Measurements from ENCODE around the gene KRTAP10-5. TPM values are rescaled to one million over a fixed set of nuclear protein-coding genes. Genes with fewer than 3 reads are reported as not detected.
A peak's percentile ranks its signal among the peaks of the same experiment; 100 is the strongest.
"Not testable (repeated sequence)": the region's sequence is repeated elsewhere in the genome, so short reads cannot be mapped to it uniquely, and the experiment has no call there.

KRTAP10-5 gene
- total RNA-seq, 2 experiments from 2014 or later: not detected

DNA sequence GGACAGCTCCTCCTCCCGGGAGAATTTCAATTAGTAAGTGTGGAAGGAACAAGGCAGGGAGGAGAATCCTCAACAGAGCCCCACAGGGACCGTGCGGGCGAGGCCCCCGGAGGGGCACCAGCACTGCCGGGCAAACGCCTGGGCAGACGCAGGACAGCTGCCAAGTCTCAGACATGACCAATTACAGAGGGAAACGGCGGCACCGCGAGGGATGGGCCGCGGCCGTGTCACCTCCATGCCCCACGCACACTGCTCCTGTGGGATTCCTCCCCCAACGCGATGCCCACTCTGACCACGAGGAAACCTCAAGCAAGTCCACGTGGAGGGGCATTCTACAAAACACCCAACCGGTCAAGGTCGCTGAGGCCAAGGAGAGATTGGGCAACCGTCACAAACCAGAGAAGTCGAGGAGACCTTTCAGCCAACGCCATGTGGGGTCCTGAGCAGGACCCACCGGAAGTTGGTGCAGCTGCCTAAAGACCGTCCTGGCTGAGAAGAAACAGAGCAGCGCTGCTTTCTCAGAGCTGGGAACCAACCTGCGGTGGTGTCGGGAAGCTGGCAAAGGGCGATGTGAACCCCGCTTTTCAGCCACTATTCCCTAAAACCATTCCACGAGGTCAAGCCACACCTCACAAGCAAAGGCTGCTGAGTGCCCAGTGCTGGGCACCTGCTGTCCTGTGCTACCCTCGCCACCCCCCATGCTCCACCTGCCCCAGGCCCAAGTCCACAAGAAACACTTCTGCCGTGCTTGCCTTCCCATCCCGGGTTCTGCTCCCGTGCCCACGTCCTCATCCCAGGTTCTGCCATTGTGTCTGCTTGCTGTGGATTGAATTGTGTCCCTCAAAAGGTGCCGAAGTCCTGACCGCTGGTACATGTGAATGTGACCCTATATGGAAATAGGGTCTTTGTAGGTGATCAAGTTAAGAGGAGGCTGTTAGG lies 8.3 kb downstream of the KRTAP10-5 start:
- Mint-ChIP-seq H3K4me3 (no peak overlapping the region), H3K36me3 (ENCODE audit: low read depth) (no peaks in the 10 kb centered on the region), H3K4me1 (ENCODE audit: low read depth) (no peaks in the 10 kb centered on the region), H3K27me3 (ENCODE audit: low read depth) (no peaks in the 10 kb centered on the region), H3K9me3 (peaks cover 7% of the 10 kb centered on the region), H3K27ac (no peak overlapping the region)
- intact Hi-C loops (cut with micrococcal nuclease): no loop called here
- no peak for DNase-seq
- CTCF ChIA-PET: no interaction called here

DNA sequence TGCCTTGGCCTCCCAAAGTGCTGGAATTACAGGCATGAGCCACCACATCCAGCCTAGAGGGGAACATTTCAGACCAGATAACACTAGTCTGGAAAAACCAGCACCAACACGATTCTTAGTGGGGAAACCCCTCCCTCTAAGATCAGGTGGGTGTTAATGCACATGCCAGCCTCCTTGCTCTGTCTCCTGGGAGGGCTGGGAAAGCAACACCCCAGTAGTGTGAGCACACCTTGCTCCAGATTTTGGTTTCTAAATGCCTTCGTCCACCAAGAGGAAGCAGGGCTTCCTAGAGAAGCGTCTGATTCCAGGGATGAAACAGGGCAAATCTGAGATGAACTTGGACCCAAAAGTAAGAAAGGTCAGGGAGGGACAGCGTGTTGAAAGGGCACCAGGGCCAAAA lies 9.1 kb downstream of the KRTAP10-5 start:
- CTCF ChIA-PET: no interaction called here
- Mint-ChIP-seq H3K36me3 (ENCODE audit: low read depth) (no peaks in the 10 kb centered on the region), H3K4me1 (ENCODE audit: low read depth) (no peaks in the 10 kb centered on the region), H3K27ac (no peak overlapping the region), H3K27me3 (ENCODE audit: low read depth) (no peaks in the 10 kb centered on the region), H3K9me3 (peaks cover 2% of the 10 kb centered on the region), H3K4me3 (no peak overlapping the region)
- no peak for DNase-seq
- intact Hi-C loops (cut with micrococcal nuclease): no loop called here

DNA sequence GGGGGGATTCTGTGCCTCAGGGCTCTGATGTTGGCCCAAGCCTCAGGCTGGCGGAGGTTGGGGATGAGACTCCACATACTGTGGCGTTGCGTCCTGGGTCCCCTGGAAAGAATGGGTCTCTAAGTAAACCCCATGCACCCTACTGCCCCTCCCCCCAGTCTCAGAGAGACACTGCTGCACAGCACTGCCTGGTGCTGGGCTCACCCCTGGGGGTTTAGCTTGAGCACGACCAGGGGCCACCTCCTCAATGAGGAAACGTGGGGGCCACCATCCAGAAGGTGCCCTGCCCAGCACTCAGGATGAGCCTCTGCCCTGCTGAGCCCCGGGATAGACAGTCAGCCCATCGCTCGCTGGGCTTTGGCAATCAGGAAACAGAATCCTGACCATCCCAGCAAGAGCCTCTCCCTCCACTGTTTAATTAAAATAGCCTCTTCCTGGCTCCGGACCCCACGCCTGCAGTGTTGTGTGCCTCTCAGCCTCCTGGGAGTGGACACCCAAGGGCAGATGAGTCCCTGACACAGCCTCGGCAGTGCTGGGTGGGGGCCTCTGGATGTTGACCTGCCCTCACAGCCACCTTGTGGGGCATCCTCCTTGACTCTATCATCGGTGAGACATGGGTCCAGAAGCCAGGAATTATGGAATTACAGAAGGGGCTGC lies 10.4 kb downstream of the KRTAP10-5 start:
- no peak overlapping the region for H3K4me3 Mint-ChIP-seq
- H3K4me1 Mint-ChIP-seq (ENCODE audit: low read depth): peaks cover 6% of the 10 kb centered on the region
- H3K9me3 Mint-ChIP-seq: peaks cover 2% of the 10 kb centered on the region
- H3K27ac Mint-ChIP-seq: no peak overlapping the region
- DNase-seq: no peak
- H3K36me3 Mint-ChIP-seq (ENCODE audit: low read depth): no peaks in the 10 kb centered on the region
- CTCF ChIA-PET: no interaction called here
- no peaks in the 10 kb centered on the region for H3K27me3 Mint-ChIP-seq (ENCODE audit: low read depth)
- intact Hi-C loops (cut with micrococcal nuclease): no loop called here

DNA sequence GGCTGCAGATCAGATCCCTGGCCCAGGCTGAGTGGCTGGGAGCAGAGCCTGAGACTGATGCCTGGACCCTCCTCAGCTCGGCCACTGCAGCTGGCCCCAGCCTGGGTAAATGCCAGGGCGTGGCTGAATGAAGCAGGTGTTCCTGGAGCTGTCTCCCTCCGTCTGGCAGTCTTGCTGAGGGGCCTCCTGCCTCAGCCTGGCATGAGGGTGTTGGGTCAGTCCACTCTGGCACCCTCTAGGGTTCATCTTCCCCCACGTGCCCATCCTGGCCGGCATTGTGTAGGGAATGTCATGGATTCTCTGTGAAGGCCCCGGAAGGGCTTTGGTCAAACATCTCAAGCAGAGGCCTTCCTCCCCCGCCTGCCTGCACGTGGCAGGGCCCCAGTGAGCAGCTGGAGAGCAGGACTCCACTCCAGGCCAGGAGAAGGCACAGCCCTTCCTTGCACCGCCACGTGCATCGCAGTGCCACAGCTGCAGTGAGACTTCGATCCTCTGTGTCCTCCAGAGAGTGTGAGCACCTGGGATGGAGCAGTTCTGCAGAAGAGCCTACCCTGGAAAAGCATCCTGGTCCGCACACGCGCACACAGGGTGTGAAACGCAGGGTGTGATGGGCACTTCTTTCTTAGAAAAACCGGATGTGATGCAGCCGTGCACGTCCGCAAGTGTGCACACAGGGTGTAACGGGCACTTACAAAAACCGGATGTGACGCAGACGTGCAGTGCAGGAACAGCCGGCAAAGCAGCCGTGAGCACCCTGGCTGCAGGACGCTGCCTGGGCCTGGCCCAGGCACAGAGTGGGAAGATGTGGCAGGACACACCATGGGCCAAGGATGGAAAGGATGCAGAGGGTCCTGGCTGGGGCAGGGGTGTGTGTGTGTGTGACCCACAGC lies 11.5 kb downstream of the KRTAP10-5 start:
- CTCF ChIA-PET: no interaction called here
- Mint-ChIP-seq H3K9me3 (peaks cover 2% of the 10 kb centered on the region), H3K27me3 (ENCODE audit: low read depth) (no peaks in the 10 kb centered on the region), H3K36me3 (ENCODE audit: low read depth) (no peaks in the 10 kb centered on the region), H3K4me1 (ENCODE audit: low read depth) (peaks cover 9% of the 10 kb centered on the region), H3K4me3 (no peak overlapping the region), H3K27ac (no peak overlapping the region)
- intact Hi-C loops (cut with micrococcal nuclease): no loop called here
- DNase-seq: no peak

DNA sequence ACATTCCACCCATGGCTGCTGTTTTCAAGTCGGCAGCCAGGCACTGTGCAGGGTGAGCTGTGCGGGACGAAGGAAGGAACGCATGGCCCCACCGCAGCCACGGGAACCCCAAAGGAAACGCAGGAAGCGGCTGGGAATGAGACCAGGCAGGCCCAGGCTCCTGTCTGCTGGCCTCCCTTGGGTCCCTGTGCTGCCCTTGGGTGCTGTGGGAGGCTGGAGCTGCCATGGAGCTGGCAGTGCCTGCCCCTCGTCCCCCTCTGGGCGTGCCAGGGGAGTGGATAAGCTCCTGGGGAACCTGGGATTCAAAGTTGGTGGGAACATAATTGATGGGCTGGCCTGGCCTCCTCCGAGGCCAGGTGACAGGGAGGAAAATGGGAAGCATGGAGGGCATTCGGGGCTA lies 12.1 kb downstream of the KRTAP10-5 start:
- no peak for DNase-seq
- H3K4me3 Mint-ChIP-seq: no peak overlapping the region
- no peak overlapping the region for H3K27ac Mint-ChIP-seq
- peaks cover 2% of the 10 kb centered on the region for H3K9me3 Mint-ChIP-seq
- H3K36me3 Mint-ChIP-seq (ENCODE audit: low read depth): no peaks in the 10 kb centered on the region
- CTCF ChIA-PET: no interaction called here
- no peaks in the 10 kb centered on the region for H3K27me3 Mint-ChIP-seq (ENCODE audit: low read depth)
- H3K4me1 Mint-ChIP-seq (ENCODE audit: low read depth): peaks cover 9% of the 10 kb centered on the region
- intact Hi-C loops (cut with micrococcal nuclease): no loop called here

DNA sequence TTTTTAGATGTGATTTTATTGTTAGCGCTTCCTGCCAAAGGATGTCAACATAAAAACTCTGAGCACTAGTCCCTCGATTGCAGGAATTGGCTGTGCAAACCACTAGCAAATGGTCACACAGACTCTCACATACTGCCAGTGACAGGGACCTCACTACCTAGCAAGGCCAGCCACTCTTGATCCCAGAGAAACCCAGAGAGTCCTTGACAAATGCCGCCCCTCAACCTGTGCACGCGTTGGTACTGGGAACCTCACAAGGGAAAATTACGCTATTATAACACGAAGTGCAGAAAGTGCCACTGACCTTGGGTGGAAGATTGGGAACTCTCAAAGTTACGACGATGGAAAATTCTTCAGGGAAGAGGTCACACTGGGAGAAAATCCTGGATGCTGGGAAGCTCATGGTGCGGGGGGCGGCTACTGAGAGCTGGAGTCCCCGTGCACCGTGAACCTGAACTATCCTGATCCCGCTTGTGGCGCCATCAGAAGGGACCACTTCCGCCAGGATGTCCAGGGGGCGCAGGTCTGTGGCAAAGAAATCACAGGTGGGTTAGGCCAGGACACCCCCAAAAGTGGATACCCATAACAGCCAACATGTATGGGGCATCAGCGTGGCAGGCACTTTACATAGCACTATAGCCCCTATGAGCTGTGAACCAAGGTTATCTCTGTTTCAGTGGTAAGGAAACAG lies 12.8 kb downstream of the KRTAP10-5 start:
- peaks cover 2% of the 10 kb centered on the region for H3K9me3 Mint-ChIP-seq
- no peak overlapping the region for H3K27ac Mint-ChIP-seq
- CTCF ChIA-PET: no interaction called here
- no peak overlapping the region for H3K4me3 Mint-ChIP-seq
- H3K27me3 Mint-ChIP-seq (ENCODE audit: low read depth): no peaks in the 10 kb centered on the region
- no peaks in the 10 kb centered on the region for H3K36me3 Mint-ChIP-seq (ENCODE audit: low read depth)
- H3K4me1 Mint-ChIP-seq (ENCODE audit: low read depth): peaks cover 9% of the 10 kb centered on the region
- intact Hi-C loops (cut with micrococcal nuclease): no loop called here
- no peak for DNase-seq

DNA sequence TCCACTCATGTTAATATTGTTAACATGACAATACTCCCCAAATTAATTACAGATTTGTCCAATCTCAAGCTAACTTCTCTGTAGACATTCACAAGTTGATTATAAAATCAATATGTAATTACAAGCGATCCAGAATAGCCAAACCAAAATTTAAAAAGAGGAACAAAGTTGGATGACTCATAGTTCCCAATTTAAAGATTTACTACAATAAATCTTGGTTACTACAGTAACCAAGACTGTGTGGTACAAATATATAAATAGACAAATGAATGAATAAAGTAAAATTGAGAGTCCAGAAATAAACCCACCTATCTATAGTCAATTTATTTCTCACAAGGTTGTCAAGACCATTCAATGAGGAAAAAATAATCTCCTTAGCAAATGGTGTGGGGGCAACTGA lies 14.0 kb downstream of the KRTAP10-5 start:
- Mint-ChIP-seq H3K9me3 (peaks cover 7% of the 10 kb centered on the region), H3K4me3 (no peak overlapping the region), H3K4me1 (ENCODE audit: low read depth) (peaks cover 9% of the 10 kb centered on the region), H3K36me3 (ENCODE audit: low read depth) (no peaks in the 10 kb centered on the region), H3K27ac (no peak overlapping the region), H3K27me3 (ENCODE audit: low read depth) (no peaks in the 10 kb centered on the region)
- CTCF ChIA-PET: no interaction called here
- intact Hi-C loops (cut with micrococcal nuclease): no loop called here
- DNase-seq: no peak

DNA sequence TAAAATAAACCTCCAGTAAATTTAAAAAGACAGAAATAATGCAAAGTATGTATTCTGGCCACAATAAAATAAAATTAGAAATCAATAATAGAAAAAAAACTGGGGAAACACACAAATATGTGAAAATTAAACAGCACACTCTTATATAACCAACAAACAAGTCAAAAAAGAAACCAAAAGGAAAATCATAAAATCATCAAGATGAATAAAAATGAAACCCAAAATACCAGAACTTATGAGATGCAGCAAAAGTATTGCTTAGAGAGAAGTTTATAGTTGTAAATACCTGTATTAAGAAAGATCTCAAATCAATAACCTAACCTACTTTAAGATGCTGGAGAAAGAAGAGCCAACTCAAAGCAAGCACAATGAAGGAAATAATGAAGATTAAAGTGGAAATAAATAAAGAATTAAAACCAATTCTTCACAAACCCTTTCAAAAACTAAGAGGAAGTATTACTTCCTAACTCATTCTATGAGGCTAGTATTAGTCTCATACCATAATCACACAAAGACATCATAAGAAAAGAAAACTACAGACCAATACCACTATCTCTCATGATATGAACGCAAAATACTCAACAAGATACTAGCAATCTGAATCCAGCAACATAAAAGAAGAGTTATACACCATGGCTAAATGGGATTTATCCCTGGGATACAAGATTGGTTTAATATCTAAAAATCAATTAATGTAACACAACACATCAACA lies 15.4 kb downstream of the KRTAP10-5 start:
- Mint-ChIP-seq H3K4me1 (ENCODE audit: low read depth) (peaks cover 9% of the 10 kb centered on the region), H3K36me3 (ENCODE audit: low read depth) (no peaks in the 10 kb centered on the region), H3K27ac (peak overlapping the region; percentile 58), H3K4me3 (no peak overlapping the region), H3K27me3 (ENCODE audit: low read depth) (no peaks in the 10 kb centered on the region), H3K9me3 (peaks cover 10% of the 10 kb centered on the region)
- intact Hi-C loops (cut with micrococcal nuclease): no loop called here
- no peak for DNase-seq
- CTCF ChIA-PET: no interaction called here

DNA sequence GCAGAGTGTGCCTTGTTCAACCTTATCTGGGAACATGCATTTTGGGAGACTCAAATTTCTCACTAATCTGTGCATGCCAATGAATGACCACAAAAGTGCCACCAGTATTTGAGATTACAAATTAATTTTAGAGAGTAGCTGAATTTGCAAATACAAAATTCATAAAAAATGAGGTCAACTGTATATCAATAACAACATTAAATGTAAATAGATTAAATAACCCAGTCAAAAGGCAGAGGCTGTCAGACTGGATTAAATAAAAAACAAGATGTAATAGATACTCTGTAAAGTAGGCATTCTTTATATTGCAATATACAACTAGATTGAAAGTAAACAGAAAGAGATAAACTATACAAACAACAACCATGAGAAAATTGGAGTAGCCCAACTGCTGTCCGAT lies 16.3 kb downstream of the KRTAP10-5 start:
- no peak for DNase-seq
- Mint-ChIP-seq H3K36me3 (ENCODE audit: low read depth) (no peaks in the 10 kb centered on the region), H3K27ac (no peak overlapping the region), H3K9me3 (peaks cover 10% of the 10 kb centered on the region), H3K4me3 (no peak overlapping the region), H3K27me3 (ENCODE audit: low read depth) (no peaks in the 10 kb centered on the region), H3K4me1 (ENCODE audit: low read depth) (peaks cover 9% of the 10 kb centered on the region)
- CTCF ChIA-PET: no interaction called here
- intact Hi-C loops (cut with micrococcal nuclease): no loop called here

DNA sequence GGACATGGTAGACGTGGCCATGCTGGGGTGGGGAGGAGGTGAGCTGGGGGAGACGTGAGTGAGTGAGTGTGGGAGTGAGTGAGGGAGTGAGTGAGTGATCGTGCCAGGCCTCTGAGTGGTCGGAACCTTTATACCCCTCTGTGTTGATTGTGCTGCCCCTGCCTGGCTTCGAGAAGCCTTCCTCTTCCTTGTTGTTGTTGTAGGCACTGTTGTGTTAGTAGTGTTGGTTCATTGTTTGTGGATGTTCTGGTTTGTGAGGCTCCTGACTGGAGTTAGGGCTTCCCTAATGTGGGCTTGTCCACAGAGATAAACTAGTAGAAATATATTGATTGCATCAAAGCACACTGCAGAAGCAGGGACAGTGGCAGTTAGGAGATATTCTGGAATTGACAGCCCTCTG lies 21.7 kb downstream of the KRTAP10-5 start, which contains the start of gene KRTAP10-3:
TSS of gene KRTAP10-3 (minus strand) at position 101 of the 400 bp plus-strand sequence. CDS start at position 21, 80 bp downstream.
- intact Hi-C loops (cut with micrococcal nuclease): no loop called here

DNA sequence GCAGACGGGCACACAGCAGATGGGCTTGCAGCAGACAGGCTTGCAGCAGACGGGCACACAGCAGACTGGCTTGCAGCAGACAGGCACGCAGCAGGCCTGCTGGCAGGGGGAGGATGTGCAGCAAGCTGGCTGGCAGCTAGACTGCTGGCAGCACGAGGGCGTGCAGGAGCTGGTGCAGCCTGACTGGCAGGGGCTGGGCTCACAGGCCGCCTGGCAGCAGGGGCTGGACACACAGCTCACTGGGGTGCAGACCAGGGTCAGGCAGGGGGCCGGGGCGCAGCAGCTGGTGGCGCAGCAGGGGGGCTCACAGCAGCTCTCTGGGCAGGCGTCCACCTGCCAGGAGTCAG lies 22.1 kb downstream of the KRTAP10-5 start:
- H3K4me3 Mint-ChIP-seq; CTCF ChIA-PET; H3K4me1 Mint-ChIP-seq (ENCODE audit: low read depth); H3K36me3 Mint-ChIP-seq (ENCODE audit: low read depth); intact Hi-C loops (cut with micrococcal nuclease); H3K27ac Mint-ChIP-seq; DNase-seq; H3K27me3 Mint-ChIP-seq (ENCODE audit: low read depth): not testable (repeated sequence)
- H3K9me3 Mint-ChIP-seq: peaks cover 17% of the 10 kb centered on the region

More for the DNA sequence above, 21.7 kb downstream of the KRTAP10-5 start, which contains the start of gene KRTAP10-3:
- Mint-ChIP-seq H3K4me3 (no peak within 1 kb of the TSS), H3K4me1 (ENCODE audit: low read depth) (no peaks in the 10 kb centered on the region), H3K27ac (no peak within 1 kb of the TSS), H3K36me3 (ENCODE audit: low read depth) (no peaks in the 10 kb centered on the region), H3K27me3 (ENCODE audit: low read depth) (no peaks in the 10 kb centered on the region), H3K9me3 (peaks cover 14% of the 10 kb centered on the region)
- CTCF ChIA-PET: no interaction called here
- no peak for DNase-seq
